Keratinocyte (primary cell): ENCODE results near the gene HOXB2. TPM values are rescaled to one million over a fixed set of nuclear protein-coding genes. Genes with fewer than 3 reads are reported as not detected.

Experiments
- DNase-seq: peaks from one replicate; pipeline ENCODE4 v3.0.0-alpha.2; 2011; ENCODE audit warnings: low read depth, missing footprints, low spot score
- FAIRE-seq: peaks from 2 replicates; lab custom pipeline; 2011; peaks lifted over from hg19 to GRCh38; lab: Jason Lieb, UNC
- H2AFZ ChIP-seq: 2 replicates; pipeline ENCODE4 v1.6.0; 2012; ENCODE audit warnings: low read length, control low read depth, inconsistent platforms; ENCODE audit not compliant: control insufficient read depth
- H3K27ac ChIP-seq: 2 replicates; pipeline ENCODE4 v1.5.1; 2011; ENCODE audit warnings: low read length; ENCODE audit not compliant: control insufficient read depth, insufficient read depth
- H3K27me3 ChIP-seq: 3 replicates; pipeline ENCODE4 v1.6.0; 2011; ENCODE audit warnings: low read length; ENCODE audit not compliant: control insufficient read depth, insufficient read depth; ENCODE audit errors: extremely low read depth
- H3K36me3 ChIP-seq, 2 experiments: 2 replicates in 1 of 2; 3 replicates in 1 of 2; pipeline ENCODE4 v1.5.1; 2011; ENCODE audit warnings: low read length in 2 of 2, mild to moderate bottlenecking in 1 of 2; ENCODE audit not compliant: control insufficient read depth in 2 of 2, insufficient read depth in 2 of 2; ENCODE audit errors: extremely low read depth in 1 of 2
- H3K4me1 ChIP-seq: 3 replicates; pipeline ENCODE4 v1.5.1; 2011; ENCODE audit warnings: low read length; ENCODE audit not compliant: control insufficient read depth, insufficient read depth; ENCODE audit errors: extremely low read depth
- H3K4me2 ChIP-seq: 3 replicates; pipeline ENCODE4 v1.6.0; 2011; ENCODE audit warnings: low read depth, low read length; ENCODE audit not compliant: control insufficient read depth, insufficient read depth; ENCODE audit errors: extremely low read depth
- H3K4me3 ChIP-seq, 3 experiments: fragments of 200-600 bp in 1 of 3; sonication (generic) in 1 of 3; 2 replicates in 2 of 3; 3 replicates in 1 of 3; pipeline ENCODE4 v1.5.1; 2011 to 2016; ENCODE audit warnings: low read length in 3 of 3, mild to moderate bottlenecking in 3 of 3, control low read depth in 2 of 3, inconsistent platforms in 1 of 3, low read depth in 1 of 3, mixed read lengths in 1 of 3, mixed run types in 1 of 3, moderate library complexity in 1 of 3; ENCODE audit not compliant: control insufficient read depth in 2 of 3, insufficient read depth in 2 of 3; ENCODE audit errors: extremely low read depth in 1 of 3
- H3K79me2 ChIP-seq: 2 replicates; pipeline ENCODE4 v1.6.0; 2012; ENCODE audit warnings: low read length; ENCODE audit not compliant: control insufficient read depth, insufficient read depth
- H3K9ac ChIP-seq: 3 replicates; pipeline ENCODE4 v1.6.0; 2011; ENCODE audit warnings: low read length; ENCODE audit not compliant: control insufficient read depth, insufficient read depth; ENCODE audit errors: extremely low read depth
- H3K9me1 ChIP-seq: 3 replicates; pipeline ENCODE4 v1.6.0; 2011; ENCODE audit warnings: low read length; ENCODE audit not compliant: control insufficient read depth, insufficient read depth; ENCODE audit errors: extremely low read depth
- H3K9me3 ChIP-seq: 2 replicates; pipeline ENCODE4 v1.5.1; 2012; ENCODE audit warnings: low read depth, low read length; ENCODE audit not compliant: control insufficient read depth
- H4K20me1 ChIP-seq: 3 replicates; pipeline ENCODE4 v1.6.0; 2011; ENCODE audit warnings: low read length; ENCODE audit not compliant: control insufficient read depth, insufficient read depth; ENCODE audit errors: extremely low read depth
- EZH2 ChIP-seq: IDR thresholded peaks from one replicate; pipeline ENCODE4 v1.6.1; 2012; ENCODE audit warnings: inconsistent platforms, mild to moderate bottlenecking, low read length, moderate library complexity
- dilution Hi-C: fragments of 300-500 bp; cut with MboI; formaldehyde crosslinking; loops from one replicate; pipeline ENCODE4 v1.7.0; 2020; ENCODE audit warnings: low sequenced_read_pairs; ENCODE audit not compliant: extremely low pct_ligation_motif_present
- polyA plus RNA-seq, 5 experiments: library from polyadenylated mRNA; depleted of rRNA in 3 of 5; stranded (reverse) in 3 of 5; stranded (forward) in 1 of 5; unstranded in 1 of 5; fragments of >200 nt; gene quantifications; 1 replicate in 1 of 5; 2 replicates in 3 of 5; 3 replicates in 1 of 5; pipeline versions ENCODE4 v1.2.1 to v1.2.3, GENCODE V29; 2011 to 2012; ENCODE audit warnings: missing spikeins in 2 of 5, low read depth in 1 of 5, low replicate concordance in 1 of 5
- TF ChIP-seq, protein P1 (sequence below), 3 experiments: IDR thresholded peaks in 1 of 3; conservative IDR thresholded peaks in 1 of 3; optimal IDR thresholded peaks in 1 of 3; 2 replicates in 2 of 3; 3 replicates in 1 of 3; pipeline versions ENCODE3 to v1.5.1; 2011; ENCODE audit warnings: low read length in 3 of 3, mild to moderate bottlenecking in 3 of 3, moderate library complexity in 2 of 3, control low read depth in 1 of 3, inconsistent platforms in 1 of 3; ENCODE audit not compliant: insufficient read depth in 2 of 3; ENCODE audit errors: extremely low read depth in 1 of 3

HOXB2 gene
- polyA plus RNA-seq, 1 donor (not counting 4 experiments of a cell fraction or from before 2014, with no cell fraction given), result 3.8 TPM

GRCh38 chr17:48567209-48567608 is 22.3 kb upstream of the HOXB2 start:
- no peak overlapping the region for H3K27ac ChIP-seq
- H3K9me3 ChIP-seq, result no peaks in the 10 kb centered on the region
- no peak overlapping the region for H3K4me2 ChIP-seq
- no peak overlapping the region for H2AFZ ChIP-seq
- H3K36me3 ChIP-seq, result peaks cover 0 to 2% of the 10 kb centered on the region in 2 experiments
- no peaks in the 10 kb centered on the region for H4K20me1 ChIP-seq
- DNase-seq (no peak), FAIRE-seq (no peak)
- TF ChIP-seq, protein P1, sequence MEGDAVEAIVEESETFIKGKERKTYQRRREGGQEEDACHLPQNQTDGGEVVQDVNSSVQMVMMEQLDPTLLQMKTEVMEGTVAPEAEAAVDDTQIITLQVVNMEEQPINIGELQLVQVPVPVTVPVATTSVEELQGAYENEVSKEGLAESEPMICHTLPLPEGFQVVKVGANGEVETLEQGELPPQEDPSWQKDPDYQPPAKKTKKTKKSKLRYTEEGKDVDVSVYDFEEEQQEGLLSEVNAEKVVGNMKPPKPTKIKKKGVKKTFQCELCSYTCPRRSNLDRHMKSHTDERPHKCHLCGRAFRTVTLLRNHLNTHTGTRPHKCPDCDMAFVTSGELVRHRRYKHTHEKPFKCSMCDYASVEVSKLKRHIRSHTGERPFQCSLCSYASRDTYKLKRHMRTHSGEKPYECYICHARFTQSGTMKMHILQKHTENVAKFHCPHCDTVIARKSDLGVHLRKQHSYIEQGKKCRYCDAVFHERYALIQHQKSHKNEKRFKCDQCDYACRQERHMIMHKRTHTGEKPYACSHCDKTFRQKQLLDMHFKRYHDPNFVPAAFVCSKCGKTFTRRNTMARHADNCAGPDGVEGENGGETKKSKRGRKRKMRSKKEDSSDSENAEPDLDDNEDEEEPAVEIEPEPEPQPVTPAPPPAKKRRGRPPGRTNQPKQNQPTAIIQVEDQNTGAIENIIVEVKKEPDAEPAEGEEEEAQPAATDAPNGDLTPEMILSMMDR (optimal IDR thresholded peaks at IDR 0.05 in 1 of 3, IDR thresholded peaks at IDR 0.05 in 1 of 3, conservative IDR thresholded peaks at IDR 0.05 in 1 of 3; ENCODE audit: extremely low read depth in 1 of 3, insufficient read depth in 2 of 3, low read length in 3 of 3), result no peak
- no peak for TF ChIP-seq EZH2
- H3K27me3 ChIP-seq, result peaks cover 79% of the 10 kb centered on the region
- no peaks in the 10 kb centered on the region for H3K9me1 ChIP-seq
- dilution Hi-C loops, result no loop called here
- H3K4me3 ChIP-seq, result no peak overlapping the region
- H3K79me2 ChIP-seq, result no peaks in the 10 kb centered on the region
- H3K9ac ChIP-seq, result no peak overlapping the region
- no peaks in the 10 kb centered on the region for H3K4me1 ChIP-seq

DNA sequence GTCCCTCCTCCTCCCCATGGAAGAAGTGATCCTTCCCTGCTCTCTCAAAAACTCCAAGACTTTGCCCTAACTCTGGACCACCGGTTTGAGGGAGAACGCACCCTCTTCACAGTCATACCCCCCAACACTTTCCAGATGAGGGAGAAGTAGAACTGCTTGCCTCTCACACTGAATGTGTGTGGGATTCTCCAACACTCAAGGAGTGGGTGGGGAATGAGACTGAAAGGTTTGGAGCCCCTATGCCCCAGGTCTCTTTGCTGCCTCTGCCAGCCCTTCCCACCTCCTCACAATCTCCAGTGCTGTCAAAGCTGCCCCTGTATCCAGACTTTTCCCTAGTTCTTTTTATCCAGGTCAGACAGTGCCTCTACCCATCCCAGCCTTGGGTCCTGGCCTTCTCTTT is 21.8 kb upstream of the HOXB2 start:
- Histone ChIP-seq H3K4me3 (no peak overlapping the region), H3K4me2 (no peak overlapping the region), H3K4me1 (no peaks in the 10 kb centered on the region), H3K79me2 (no peaks in the 10 kb centered on the region), H3K9me3 (no peaks in the 10 kb centered on the region), H3K36me3 (peaks cover 0 to 3% of the 10 kb centered on the region in 2 experiments), H3K9me1 (no peaks in the 10 kb centered on the region), H3K27me3 (peaks cover 80% of the 10 kb centered on the region), H3K27ac (no peak overlapping the region), H3K9ac (no peak overlapping the region), H2AFZ (no peak overlapping the region), H4K20me1 (no peaks in the 10 kb centered on the region)
- dilution Hi-C loops, result no loop called here
- DNase-seq, result no peak
- TF ChIP-seq, protein P1 (optimal IDR thresholded peaks at IDR 0.05 in 1 of 3, IDR thresholded peaks at IDR 0.05 in 1 of 3, conservative IDR thresholded peaks at IDR 0.05 in 1 of 3; ENCODE audit: extremely low read depth in 1 of 3, insufficient read depth in 2 of 3, low read length in 3 of 3), result no peak
- TF ChIP-seq EZH2, result no peak
- FAIRE-seq, result no peak
